Lower leg skin (tissue), 3 donors: ENCODE results near the gene GNB5.
"Not testable (repeated sequence)": the region's sequence is repeated elsewhere in the genome, so short reads cannot be mapped to it uniquely, and the experiment has no call there.

Experiments
- POLR2A ChIP-seq, 2 donors: fragments of 450-650 bp; IDR thresholded peaks; one replicate each; pipeline ENCODE4 v1.6.1; 2016 to 2017; ENCODE audit warnings: antibody characterized with exemption in 2 of 2, mild to moderate bottlenecking in 1 of 2, moderate library complexity in 1 of 2
- TF ChIP-seq, protein P1 (sequence below), 3 donors: fragments of 450-650 bp; IDR thresholded peaks; one replicate each; pipeline ENCODE4 v1.5.1; 2016; ENCODE audit warnings: antibody characterized with exemption in 3 of 3, mild to moderate bottlenecking in 3 of 3, moderate library complexity in 2 of 3

DNA sequence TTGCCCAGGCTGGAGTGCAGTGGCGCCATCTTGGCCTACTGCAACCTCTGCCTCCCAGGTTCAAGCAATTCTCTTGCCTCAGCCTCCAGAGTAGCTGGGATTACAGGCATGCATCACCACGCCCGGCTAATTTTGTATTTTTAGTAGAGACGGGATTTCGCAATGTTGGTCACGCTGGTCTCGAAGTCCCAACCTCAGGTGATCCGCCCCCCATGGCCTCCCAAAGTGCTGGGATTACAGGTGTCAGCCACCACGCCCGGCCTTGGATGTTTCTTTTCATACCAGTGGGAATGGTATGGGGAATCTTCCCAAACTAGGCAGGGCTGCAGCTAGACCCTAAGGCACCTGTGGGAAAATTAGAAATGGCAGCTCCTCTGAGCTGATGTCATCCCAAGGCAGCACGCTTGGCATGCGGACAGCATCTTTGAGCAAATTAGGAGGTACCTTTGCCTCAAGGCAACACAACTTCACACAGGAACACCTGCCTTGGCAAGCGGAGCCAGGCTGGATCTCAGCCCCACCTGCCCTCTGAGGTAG is 47.9 kb upstream of the GNB5 start:
- TF ChIP-seq, protein P1, sequence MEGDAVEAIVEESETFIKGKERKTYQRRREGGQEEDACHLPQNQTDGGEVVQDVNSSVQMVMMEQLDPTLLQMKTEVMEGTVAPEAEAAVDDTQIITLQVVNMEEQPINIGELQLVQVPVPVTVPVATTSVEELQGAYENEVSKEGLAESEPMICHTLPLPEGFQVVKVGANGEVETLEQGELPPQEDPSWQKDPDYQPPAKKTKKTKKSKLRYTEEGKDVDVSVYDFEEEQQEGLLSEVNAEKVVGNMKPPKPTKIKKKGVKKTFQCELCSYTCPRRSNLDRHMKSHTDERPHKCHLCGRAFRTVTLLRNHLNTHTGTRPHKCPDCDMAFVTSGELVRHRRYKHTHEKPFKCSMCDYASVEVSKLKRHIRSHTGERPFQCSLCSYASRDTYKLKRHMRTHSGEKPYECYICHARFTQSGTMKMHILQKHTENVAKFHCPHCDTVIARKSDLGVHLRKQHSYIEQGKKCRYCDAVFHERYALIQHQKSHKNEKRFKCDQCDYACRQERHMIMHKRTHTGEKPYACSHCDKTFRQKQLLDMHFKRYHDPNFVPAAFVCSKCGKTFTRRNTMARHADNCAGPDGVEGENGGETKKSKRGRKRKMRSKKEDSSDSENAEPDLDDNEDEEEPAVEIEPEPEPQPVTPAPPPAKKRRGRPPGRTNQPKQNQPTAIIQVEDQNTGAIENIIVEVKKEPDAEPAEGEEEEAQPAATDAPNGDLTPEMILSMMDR (IDR thresholded peaks at IDR 0.05): not testable (repeated sequence)
- TF ChIP-seq POLR2A (IDR thresholded peaks at IDR 0.05): not testable (repeated sequence)
